ENCODE data around the gene OR2T12.
"Not testable (repeated sequence)": the region's sequence is repeated elsewhere in the genome, so short reads cannot be mapped to it uniquely, and the experiment has no call there.

The OR2T12 gene

DNA sequence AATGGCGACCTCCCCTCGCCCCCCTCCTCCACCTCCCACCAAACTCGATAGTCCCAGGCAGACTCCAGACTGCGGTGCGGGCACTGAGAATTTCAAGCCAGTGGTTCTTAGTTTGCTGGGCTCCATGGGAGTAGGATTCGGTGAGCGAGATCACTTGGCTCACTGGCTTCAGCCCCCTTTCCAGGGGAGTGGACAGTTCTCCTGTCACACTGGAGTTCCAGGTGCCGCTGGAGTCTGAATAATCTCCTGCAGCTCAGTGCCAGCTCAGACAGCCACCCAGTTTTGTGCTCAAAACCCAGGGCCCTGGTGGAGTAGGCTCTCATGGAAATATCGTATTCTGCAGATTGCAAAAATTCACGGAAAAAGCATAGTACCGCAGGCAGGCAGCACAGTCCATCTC lies 13.6 kb upstream of the OR2T12 start:
- no peak overlapping the region for H3K4me3 ChIP-seq (ENCODE audit: insufficient read depth in 1 of 2, low read depth in 1 of 2, low read length in 2 of 2)
- DNase-seq: no peak
- 73% methylated on average over 11 of the region's 11 CpGs for WGBS
- no peaks in the 10 kb centered on the region for H3K36me3 ChIP-seq (ENCODE audit: control insufficient read depth in 1 of 2, insufficient read depth in 2 of 2, low read depth in 1 of 2, low read length in 2 of 2)
- H4K91ac ChIP-seq (ENCODE audit: low read length): no peak overlapping the region
- no peaks in the 10 kb centered on the region for H3K79me1 ChIP-seq (replicated peaks; ENCODE audit: low read length, poor library complexity, severe bottlenecking)
- H3K4me1 ChIP-seq (ENCODE audit: control insufficient read depth, insufficient read depth, low read depth, low read length): no peaks in the 10 kb centered on the region
- no peak overlapping the region for H3K14ac ChIP-seq (ENCODE audit: low read length in 2 of 2)
- no peak overlapping the region for H3K4ac ChIP-seq (ENCODE audit: low read depth in 1 of 2, low read length in 2 of 2)
- no peaks in the 10 kb centered on the region for H3K27me3 ChIP-seq (ENCODE audit: control insufficient read depth in 1 of 2, insufficient read depth in 1 of 2, low read length in 2 of 2)
- no peak overlapping the region for H4K8ac ChIP-seq (ENCODE audit: low read length)
- H2AK5ac ChIP-seq (ENCODE audit: low read length, severe bottlenecking): no peak overlapping the region
- no peak overlapping the region for H3K9ac ChIP-seq (ENCODE audit: low read length)
- no peak overlapping the region for H3K4me2 ChIP-seq (ENCODE audit: low read length, poor library complexity, severe bottlenecking)
- no peak overlapping the region for H2BK5ac ChIP-seq (ENCODE audit: low read depth, low read length, poor library complexity, severe bottlenecking)
- no peak overlapping the region for H3K27ac ChIP-seq (ENCODE audit: low read length, poor library complexity, severe bottlenecking)
- H2BK12ac ChIP-seq (ENCODE audit: low read length in 2 of 2): no peak overlapping the region
- H3K18ac ChIP-seq (ENCODE audit: low read depth in 1 of 2, low read length in 2 of 2): no peak overlapping the region
- no peak overlapping the region for H3K23ac ChIP-seq (ENCODE audit: low read length in 2 of 2)
- no peak overlapping the region for H2AFZ ChIP-seq (ENCODE audit: low read depth, low read length)
- H3K9me3 ChIP-seq (ENCODE audit: control insufficient read depth, low read length): peaks cover 35% of the 10 kb centered on the region
- no peak overlapping the region for H2BK120ac ChIP-seq (ENCODE audit: low read depth, low read length)
- H2BK15ac ChIP-seq (ENCODE audit: low read depth, poor library complexity, severe bottlenecking): no peak overlapping the region

DNA sequence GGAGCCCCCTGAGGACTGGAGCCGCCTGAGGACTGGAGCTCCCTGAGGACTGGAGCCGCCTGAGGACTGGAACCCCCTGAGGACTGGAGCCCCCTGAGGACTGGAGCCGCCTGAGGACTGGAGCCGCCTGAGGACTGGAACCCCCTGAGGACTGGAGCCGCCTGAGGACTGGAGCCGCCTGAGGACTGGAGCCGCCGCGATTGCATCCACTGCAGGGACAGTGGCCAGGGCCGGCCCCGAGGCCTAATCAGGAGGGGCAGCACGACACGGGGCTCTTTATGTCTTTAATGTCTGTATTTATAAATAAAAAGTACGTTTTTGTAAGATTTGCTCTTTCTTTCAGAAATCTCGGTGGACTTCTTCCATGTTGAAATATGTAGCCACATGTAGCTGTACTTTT lies 3.5 kb upstream of the OR2T12 start:
- not testable (repeated sequence) for H4K8ac ChIP-seq (ENCODE audit: low read length); H2BK120ac ChIP-seq (ENCODE audit: low read depth, low read length); H3K36me3 ChIP-seq (ENCODE audit: control insufficient read depth in 1 of 2, insufficient read depth in 2 of 2, low read depth in 1 of 2, low read length in 2 of 2); H3K4me2 ChIP-seq (ENCODE audit: low read length, poor library complexity, severe bottlenecking); H3K27me3 ChIP-seq (ENCODE audit: control insufficient read depth in 1 of 2, insufficient read depth in 1 of 2, low read length in 2 of 2); H2BK12ac ChIP-seq (ENCODE audit: low read length in 2 of 2); H2AFZ ChIP-seq (ENCODE audit: low read depth, low read length); H3K18ac ChIP-seq (ENCODE audit: low read depth in 1 of 2, low read length in 2 of 2); H3K4me1 ChIP-seq (ENCODE audit: control insufficient read depth, insufficient read depth, low read depth, low read length); H3K23ac ChIP-seq (ENCODE audit: low read length in 2 of 2); H4K91ac ChIP-seq (ENCODE audit: low read length); H3K79me1 ChIP-seq (replicated peaks; ENCODE audit: low read length, poor library complexity, severe bottlenecking); H3K9ac ChIP-seq (ENCODE audit: low read length); H3K4me3 ChIP-seq (ENCODE audit: insufficient read depth in 1 of 2, low read depth in 1 of 2, low read length in 2 of 2); H3K4ac ChIP-seq (ENCODE audit: low read depth in 1 of 2, low read length in 2 of 2); H3K27ac ChIP-seq (ENCODE audit: low read length, poor library complexity, severe bottlenecking); H2BK15ac ChIP-seq (ENCODE audit: low read depth, poor library complexity, severe bottlenecking); H3K14ac ChIP-seq (ENCODE audit: low read length in 2 of 2); DNase-seq; H2AK5ac ChIP-seq (ENCODE audit: low read length, severe bottlenecking); H2BK5ac ChIP-seq (ENCODE audit: low read depth, low read length, poor library complexity, severe bottlenecking)
- WGBS: 93% methylated on average over 11 of the region's 15 CpGs
- H3K9me3 ChIP-seq (ENCODE audit: control insufficient read depth, low read length): peaks cover 35% of the 10 kb centered on the region

DNA sequence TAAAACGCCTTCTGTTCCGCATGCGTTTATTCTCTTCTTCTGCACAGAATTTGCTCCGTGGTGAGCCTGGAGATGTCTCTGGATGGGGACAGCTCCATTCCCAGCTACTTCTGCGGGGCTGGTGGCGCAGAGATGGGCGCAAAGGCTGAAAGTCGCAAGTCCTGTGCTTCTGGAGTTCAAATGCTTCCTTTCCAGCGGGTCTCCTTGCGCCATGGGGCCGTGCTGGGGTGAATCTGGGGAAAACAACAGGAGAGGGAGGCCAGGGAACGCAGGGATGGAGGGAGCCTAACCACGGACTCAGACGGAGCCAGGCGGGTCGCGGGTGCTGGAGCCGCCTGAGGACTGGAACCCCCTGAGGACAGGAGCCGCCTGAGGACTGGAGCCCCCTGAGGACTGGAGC lies 2.9 kb upstream of the OR2T12 start:
- H4K8ac ChIP-seq (ENCODE audit: low read length): no peak overlapping the region
- no peak overlapping the region for H2AK5ac ChIP-seq (ENCODE audit: low read length, severe bottlenecking)
- H4K91ac ChIP-seq (ENCODE audit: low read length): no peak overlapping the region
- no peaks in the 10 kb centered on the region for H3K79me1 ChIP-seq (replicated peaks; ENCODE audit: low read length, poor library complexity, severe bottlenecking)
- H2BK12ac ChIP-seq (ENCODE audit: low read length in 2 of 2): no peak overlapping the region
- no peak for DNase-seq
- no peak overlapping the region for H2BK5ac ChIP-seq (ENCODE audit: low read depth, low read length, poor library complexity, severe bottlenecking)
- no peak overlapping the region for H2BK15ac ChIP-seq (ENCODE audit: low read depth, poor library complexity, severe bottlenecking)
- H2BK120ac ChIP-seq (ENCODE audit: low read depth, low read length): no peak overlapping the region
- no peaks in the 10 kb centered on the region for H3K4me1 ChIP-seq (ENCODE audit: control insufficient read depth, insufficient read depth, low read depth, low read length)
- H3K18ac ChIP-seq (ENCODE audit: low read depth in 1 of 2, low read length in 2 of 2): no peak overlapping the region
- no peak overlapping the region for H3K9ac ChIP-seq (ENCODE audit: low read length)
- H3K9me3 ChIP-seq (ENCODE audit: control insufficient read depth, low read length): peaks cover 38% of the 10 kb centered on the region
- H3K4me3 ChIP-seq (ENCODE audit: insufficient read depth in 1 of 2, low read depth in 1 of 2, low read length in 2 of 2): no peak overlapping the region
- no peak overlapping the region for H3K27ac ChIP-seq (ENCODE audit: low read length, poor library complexity, severe bottlenecking)
- no peak overlapping the region for H3K23ac ChIP-seq (ENCODE audit: low read length in 2 of 2)
- H2AFZ ChIP-seq (ENCODE audit: low read depth, low read length): no peak overlapping the region
- H3K4ac ChIP-seq (ENCODE audit: low read depth in 1 of 2, low read length in 2 of 2): no peak overlapping the region
- H3K14ac ChIP-seq (ENCODE audit: low read length in 2 of 2): no peak overlapping the region
- WGBS: 82% methylated on average over 19 of the region's 19 CpGs
- no peaks in the 10 kb centered on the region for H3K27me3 ChIP-seq (ENCODE audit: control insufficient read depth in 1 of 2, insufficient read depth in 1 of 2, low read length in 2 of 2)
- H3K36me3 ChIP-seq (ENCODE audit: control insufficient read depth in 1 of 2, insufficient read depth in 2 of 2, low read depth in 1 of 2, low read length in 2 of 2): no peaks in the 10 kb centered on the region
- no peak overlapping the region for H3K4me2 ChIP-seq (ENCODE audit: low read length, poor library complexity, severe bottlenecking)

DNA sequence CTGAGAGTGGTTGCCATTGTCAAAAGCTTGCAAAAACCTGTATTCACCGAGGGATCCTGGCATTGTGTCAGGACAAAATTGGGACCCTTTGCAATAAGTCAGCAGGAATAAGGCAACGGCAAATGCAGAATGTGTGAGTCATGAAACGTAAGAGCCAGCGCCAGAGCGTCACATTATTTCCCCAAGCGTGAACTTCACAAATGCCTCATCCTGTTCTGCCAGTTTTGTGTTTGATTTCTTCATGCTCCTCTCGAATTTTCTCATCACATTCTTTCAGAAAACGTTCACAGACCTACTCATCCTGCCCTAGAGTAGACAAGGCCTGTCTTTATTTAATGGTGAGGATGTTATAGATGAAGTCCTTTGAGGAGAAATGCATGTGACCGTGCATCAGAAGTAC lies 2.4 kb upstream of the OR2T12 start:
- not testable (repeated sequence) for H3K23ac ChIP-seq (ENCODE audit: low read length in 2 of 2); H2AK5ac ChIP-seq (ENCODE audit: low read length, severe bottlenecking); H3K27ac ChIP-seq (ENCODE audit: low read length, poor library complexity, severe bottlenecking); H4K91ac ChIP-seq (ENCODE audit: low read length); H2AFZ ChIP-seq (ENCODE audit: low read depth, low read length); H3K36me3 ChIP-seq (ENCODE audit: control insufficient read depth in 1 of 2, insufficient read depth in 2 of 2, low read depth in 1 of 2, low read length in 2 of 2); DNase-seq; H3K4me2 ChIP-seq (ENCODE audit: low read length, poor library complexity, severe bottlenecking); H4K8ac ChIP-seq (ENCODE audit: low read length); H2BK120ac ChIP-seq (ENCODE audit: low read depth, low read length); H3K14ac ChIP-seq (ENCODE audit: low read length in 2 of 2); H3K79me1 ChIP-seq (replicated peaks; ENCODE audit: low read length, poor library complexity, severe bottlenecking); H2BK5ac ChIP-seq (ENCODE audit: low read depth, low read length, poor library complexity, severe bottlenecking); H3K18ac ChIP-seq (ENCODE audit: low read depth in 1 of 2, low read length in 2 of 2); H2BK12ac ChIP-seq (ENCODE audit: low read length in 2 of 2); H3K4ac ChIP-seq (ENCODE audit: low read depth in 1 of 2, low read length in 2 of 2); H3K9ac ChIP-seq (ENCODE audit: low read length); H3K4me1 ChIP-seq (ENCODE audit: control insufficient read depth, insufficient read depth, low read depth, low read length); H2BK15ac ChIP-seq (ENCODE audit: low read depth, poor library complexity, severe bottlenecking); H3K4me3 ChIP-seq (ENCODE audit: insufficient read depth in 1 of 2, low read depth in 1 of 2, low read length in 2 of 2); H3K27me3 ChIP-seq (ENCODE audit: control insufficient read depth in 1 of 2, insufficient read depth in 1 of 2, low read length in 2 of 2)
- H3K9me3 ChIP-seq (ENCODE audit: control insufficient read depth, low read length): peaks cover 38% of the 10 kb centered on the region
- WGBS: 86% methylated on average over 4 of the region's 9 CpGs

All from mesenchymal stem cell (in vitro differentiated cells and primary cell).